ENCODE data around the gene HAPLN1. TPM values are rescaled to one million over a fixed set of nuclear protein-coding genes. Genes with fewer than 3 reads are reported as not detected.
A peak's percentile ranks its signal among the peaks of the same experiment; 100 is the strongest.

HAPLN1 gene
- total RNA-seq, 1 experiment from 2014 or later, result 0.47 TPM

DNA sequence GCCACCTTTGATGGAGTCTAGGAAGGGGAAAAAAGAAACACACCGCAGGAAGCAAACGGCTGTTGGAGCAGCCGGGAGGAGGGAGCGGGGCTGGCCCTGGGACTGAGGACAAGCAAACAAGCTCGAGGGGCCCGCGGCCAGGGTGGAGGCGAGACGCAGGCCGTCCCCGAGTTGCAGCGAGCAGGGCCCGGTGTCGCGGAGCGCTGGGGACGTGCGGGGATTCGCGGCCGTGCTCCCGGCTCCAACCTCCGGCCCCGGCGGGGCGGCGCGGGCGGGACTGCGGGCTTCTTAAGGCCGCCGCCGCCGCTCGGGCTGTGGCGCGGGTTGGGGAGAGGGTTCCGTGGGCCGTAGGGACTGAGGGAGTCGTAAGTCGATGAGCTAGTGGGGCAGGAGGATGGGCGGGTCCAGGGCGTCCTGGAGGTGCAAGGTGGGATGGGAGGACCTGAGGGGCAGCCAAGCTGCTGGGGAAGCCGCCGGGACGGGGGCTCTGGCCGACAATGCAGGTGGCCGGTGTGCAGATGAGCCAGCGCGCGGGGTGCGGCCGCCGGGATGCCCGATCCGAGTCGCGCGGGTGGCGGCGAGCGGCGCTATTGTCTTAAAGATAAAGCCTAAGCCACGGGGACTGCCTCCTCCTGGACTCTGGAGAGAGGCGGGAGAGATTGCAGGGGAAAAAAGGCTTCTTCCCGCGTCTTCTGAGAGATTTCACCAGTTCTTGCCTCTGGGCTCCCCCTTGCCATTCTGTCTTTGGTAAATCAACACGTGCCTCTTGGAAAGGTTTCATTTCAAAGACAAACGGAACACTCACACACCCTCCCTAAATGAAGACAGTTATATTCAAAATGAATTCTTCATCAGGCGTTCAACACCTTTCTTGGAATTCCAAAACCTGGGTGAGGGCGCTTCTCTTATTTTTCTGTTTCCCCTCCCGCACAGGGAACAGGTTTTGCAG lies 1.6 kb upstream of the HAPLN1 start:
- in situ Hi-C loops (cut with HindIII; ENCODE audit: low sequenced_read_pairs), result no loop called here
- peak; percentile 77 for DNase-seq (ENCODE audit: low spot score)

DNA sequence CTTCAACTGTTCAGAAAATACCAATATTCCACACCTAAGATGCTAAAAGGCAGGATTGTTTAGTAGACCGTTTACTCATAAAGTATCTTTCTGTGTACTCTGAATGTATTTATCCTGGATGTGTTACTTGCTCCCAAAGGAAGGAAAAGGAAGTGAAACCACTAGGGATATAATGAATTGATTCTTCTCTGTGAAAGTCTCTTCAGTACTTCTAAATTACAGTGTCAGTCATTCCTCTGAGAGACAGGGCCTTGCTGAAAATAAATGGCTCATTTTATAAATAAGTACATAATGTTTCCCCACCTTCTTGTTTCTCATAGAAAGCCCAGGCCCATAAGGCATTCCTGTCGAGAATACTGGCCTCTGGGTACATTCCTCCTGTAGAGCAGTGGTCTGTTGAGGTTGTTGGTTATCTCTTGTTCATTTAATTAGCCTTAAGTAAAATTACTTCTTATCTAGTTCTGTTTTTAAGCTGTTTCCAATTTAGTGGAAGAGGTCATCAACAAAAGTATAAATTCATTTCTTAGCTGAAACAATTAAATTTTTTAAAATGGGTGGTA lies 1.6 kb downstream of the HAPLN1 start:
- DNase-seq (ENCODE audit: low spot score), result no peak
- in situ Hi-C loops (cut with HindIII; ENCODE audit: low sequenced_read_pairs), result no loop called here

DNA sequence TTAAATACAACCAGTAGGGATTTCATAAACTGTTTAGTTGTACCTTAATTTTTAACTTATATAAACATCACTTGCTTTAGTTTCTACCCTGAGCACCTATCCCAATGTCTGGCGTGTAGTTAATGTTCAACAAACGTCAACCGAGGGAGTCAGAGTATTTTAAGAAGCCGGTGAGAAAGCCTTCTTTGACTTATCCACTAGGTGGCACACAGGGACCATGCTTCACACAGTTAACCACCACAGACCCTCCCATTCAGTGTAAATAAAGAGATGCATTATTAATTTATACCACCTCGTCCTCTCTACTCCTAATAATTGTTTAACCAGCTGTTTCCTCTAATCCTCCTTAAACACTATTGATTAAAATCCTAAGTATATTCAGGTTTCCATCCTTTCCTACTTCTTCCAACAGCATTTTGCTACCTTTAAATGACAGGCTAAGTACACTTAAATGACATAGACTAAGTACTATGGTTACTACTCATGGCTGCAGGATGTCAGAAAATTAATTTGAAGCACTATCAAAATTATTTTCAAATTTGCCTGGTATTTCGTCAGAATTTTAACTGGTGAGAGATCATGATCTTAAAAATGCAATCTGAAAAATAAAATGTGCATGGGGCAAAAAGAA lies 2.3 kb downstream of the HAPLN1 start:
- DNase-seq (ENCODE audit: low spot score), result peak; percentile 83
- in situ Hi-C loops (cut with HindIII; ENCODE audit: low sequenced_read_pairs), result no loop called here

DNA sequence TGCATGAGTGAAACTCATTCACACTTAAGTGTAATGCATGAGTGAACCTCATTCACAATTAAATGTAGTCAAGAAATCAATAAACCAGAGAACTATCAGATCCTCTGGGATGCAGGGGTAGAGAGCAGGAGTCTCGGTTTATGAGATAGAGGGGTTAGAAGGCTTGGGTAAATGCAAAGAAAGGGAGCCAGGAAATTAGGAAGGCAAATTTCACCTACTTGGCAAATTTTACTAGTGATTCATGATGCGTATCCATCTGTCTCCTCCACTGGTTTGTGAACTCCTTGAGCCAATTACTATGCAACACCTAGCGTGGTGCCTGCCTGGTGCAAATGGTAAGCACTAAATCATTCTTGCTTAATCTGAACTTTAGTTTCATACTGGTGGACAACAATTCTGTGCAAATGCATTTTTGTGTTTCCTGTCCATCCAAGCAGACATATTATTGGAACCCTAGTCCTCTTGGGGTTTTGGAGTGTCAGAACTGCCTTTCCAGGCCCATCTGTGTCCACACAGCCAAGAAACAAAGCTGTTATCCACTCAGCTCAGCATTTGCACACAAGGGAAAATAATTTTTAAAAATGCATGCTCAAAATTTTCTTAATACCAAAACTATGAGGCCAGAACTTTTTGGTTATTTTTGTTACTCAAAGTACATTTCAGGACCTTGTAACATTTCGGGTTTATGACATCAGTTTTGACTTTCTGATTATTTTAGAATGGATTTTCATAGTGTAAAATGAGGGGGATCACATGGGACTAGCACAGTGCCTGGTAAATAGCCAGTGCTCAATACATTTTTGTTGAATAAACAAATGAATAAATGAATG lies 5.2 kb downstream of the HAPLN1 start:
- in situ Hi-C loops (cut with HindIII; ENCODE audit: low sequenced_read_pairs), result no loop called here
- DNase-seq (ENCODE audit: low spot score), result peak; percentile 83

GRCh38 chr5:83714810-83715209 lies 5.8 kb downstream of the HAPLN1 start:
- DNase-seq (ENCODE audit: low spot score), result peak; percentile 44
- in situ Hi-C loops (cut with HindIII; ENCODE audit: low sequenced_read_pairs), result no loop called here

GRCh38 chr5:83711982-83712601 lies 8.6 kb downstream of the HAPLN1 start:
- peak; percentile 75 for DNase-seq (ENCODE audit: low spot score)
- in situ Hi-C loops (cut with HindIII; ENCODE audit: low sequenced_read_pairs), result no loop called here

DNA sequence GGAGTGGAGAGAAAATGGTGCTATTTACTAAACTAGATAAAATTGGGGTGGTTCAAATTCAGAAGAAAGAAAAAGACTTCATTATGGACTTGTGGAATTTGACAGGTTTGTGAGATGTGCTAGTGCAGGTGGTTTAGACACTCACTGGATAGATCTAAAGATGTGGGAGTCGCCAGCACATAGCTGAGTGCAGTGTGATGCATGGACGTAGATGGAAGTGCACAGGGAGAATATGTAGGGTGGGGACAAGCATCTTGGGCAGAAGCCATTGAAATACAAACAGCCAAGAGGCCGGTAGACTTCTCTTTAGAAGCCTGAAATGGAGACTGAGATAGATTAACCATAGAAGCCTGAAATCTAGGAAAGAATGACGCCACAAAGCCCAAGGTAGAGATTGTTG lies 10.7 kb downstream of the HAPLN1 start:
- no peak for DNase-seq (ENCODE audit: low spot score)
- in situ Hi-C loops (cut with HindIII; ENCODE audit: low sequenced_read_pairs), result no loop called here

DNA sequence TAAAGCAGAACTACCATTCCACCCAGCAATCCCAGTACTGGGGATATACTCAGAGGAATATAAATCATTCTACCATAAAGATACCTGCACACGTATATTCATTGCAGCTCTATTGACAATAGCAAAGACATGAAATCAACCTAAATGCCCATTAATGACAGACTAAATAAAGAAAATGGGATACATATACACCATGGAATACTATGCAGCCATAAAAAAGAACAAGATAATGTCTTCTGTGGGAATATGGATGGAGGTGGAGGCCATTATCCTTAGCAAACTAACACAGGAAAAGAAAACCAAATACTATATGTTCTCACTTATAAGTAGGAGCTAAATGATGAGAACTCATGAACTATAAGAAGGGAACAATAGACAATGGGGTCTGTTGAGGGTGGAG lies 12.5 kb downstream of the HAPLN1 start:
- in situ Hi-C loops (cut with HindIII; ENCODE audit: low sequenced_read_pairs), result no loop called here
- no peak for DNase-seq (ENCODE audit: low spot score)

DNA sequence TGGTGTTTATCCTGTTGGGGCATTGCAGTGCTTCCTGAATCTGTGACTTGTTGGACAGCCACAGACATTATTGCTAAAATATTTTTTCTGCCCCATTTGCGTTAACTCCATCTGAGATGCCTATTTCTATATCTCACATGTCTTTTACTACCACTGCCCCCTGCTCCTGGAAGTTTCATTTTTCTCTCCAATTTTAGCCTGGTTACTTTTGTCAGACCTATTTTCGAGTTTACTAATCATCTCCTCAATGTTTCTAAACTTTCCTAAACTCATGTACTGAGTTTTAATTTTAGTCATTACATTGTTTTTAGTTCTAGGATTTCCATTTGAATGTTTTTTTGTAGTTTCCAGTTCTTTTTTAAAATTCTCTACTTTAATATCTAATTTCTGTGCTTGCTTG lies 17.6 kb downstream of the HAPLN1 start:
- DNase-seq (ENCODE audit: low spot score), result no peak
- in situ Hi-C loops (cut with HindIII; ENCODE audit: low sequenced_read_pairs), result no loop called here

DNA sequence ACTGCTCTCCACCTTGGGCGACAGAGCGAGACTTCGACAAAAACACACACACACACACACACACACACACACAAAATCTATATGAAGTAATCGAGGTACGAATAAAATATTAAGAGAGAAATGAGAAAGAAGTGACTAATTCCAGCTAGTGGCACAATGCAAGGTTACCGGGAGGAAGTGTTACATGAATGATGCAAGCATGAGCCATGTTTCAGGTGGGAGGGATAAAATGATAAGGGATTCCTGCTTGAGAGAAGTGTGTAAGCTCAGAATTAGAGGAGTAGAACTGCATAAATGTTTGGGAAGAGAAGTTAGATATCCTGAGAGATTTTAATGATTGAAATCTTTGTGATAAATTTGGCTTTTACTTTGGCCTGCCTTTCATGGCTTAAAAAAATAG lies 18.8 kb downstream of the HAPLN1 start:
- DNase-seq (ENCODE audit: low spot score), result no peak
- in situ Hi-C loops (cut with HindIII; ENCODE audit: low sequenced_read_pairs), result no loop called here

GRCh38 chr5:83689881-83690280 lies 30.8 kb downstream of the HAPLN1 start:
- in situ Hi-C loops (cut with HindIII; ENCODE audit: low sequenced_read_pairs), result no loop called here
- DNase-seq (ENCODE audit: low spot score), result no peak

DNA sequence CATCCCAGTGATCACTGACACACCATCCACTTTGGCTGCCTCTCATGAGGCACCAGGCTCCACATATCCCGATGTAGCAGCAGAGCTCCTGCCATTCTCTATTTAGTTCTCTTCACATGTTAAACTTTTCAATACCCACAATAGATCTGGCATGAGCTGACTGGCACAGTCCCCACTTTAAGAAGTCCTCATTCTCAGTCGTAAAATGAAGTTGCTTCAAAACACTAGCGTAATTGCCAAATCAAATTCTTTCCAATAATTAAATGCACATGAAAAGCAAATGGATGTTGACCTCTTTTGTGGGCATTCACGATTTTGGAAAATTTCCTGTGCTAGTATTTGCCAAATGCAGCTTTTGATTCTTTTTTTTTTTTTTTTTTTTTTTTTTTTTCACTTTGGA lies 32.4 kb downstream of the HAPLN1 start:
- DNase-seq (ENCODE audit: low spot score), result no peak

DNA sequence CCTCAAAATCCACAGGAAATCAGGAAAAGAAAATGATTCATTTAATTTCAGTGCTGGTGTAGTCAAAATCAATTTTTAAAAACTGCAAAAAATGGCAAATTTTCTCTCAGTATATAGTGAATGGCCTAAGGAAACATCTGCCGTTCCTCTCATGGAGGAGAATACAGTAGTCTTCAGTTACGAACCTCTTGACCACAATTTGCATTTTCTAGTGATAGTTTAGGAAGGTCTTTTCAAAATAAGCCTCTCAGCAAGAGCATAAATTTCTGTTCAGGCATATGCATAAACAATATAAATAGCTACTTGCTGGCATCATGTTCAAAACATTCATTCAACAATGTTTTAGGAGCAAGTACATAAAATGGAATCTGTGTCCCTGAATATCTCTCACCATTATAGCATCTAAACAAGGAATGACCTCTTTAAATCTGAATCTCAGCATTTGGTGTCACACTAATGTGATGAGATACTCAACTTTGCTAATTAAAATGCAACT lies 33.5 kb downstream of the HAPLN1 start:
- in situ Hi-C loops (cut with HindIII; ENCODE audit: low sequenced_read_pairs), result no loop called here
- no peak for DNase-seq (ENCODE audit: low spot score)

More for the DNA sequence above, 32.4 kb downstream of the HAPLN1 start:
- in situ Hi-C loops (cut with HindIII; ENCODE audit: low sequenced_read_pairs), result no loop called here

GRCh38 chr5:83686251-83686650 lies 34.4 kb downstream of the HAPLN1 start:
- in situ Hi-C loops (cut with HindIII; ENCODE audit: low sequenced_read_pairs), result no loop called here
- DNase-seq (ENCODE audit: low spot score), result no peak

DNA sequence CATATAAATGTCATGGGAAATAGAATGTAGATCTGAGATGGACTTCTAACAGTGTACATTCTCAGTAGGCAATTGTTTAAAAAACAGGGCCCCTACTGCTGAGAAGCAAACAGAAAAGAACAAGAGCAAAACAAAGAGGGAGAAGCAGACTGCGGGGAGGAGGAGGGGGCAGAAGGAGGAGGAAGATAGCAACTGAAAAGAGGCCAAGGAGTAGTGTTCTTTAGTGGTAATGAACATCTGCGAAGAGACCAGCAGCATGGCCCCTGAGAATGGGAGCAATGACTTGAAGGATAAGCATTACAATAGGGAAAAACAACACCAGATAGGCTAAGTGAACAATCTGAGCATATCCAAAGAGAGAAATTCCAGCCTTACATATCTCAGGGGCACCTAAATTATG lies 36.8 kb downstream of the HAPLN1 start:
- in situ Hi-C loops (cut with HindIII; ENCODE audit: low sequenced_read_pairs), result no loop called here
- DNase-seq (ENCODE audit: low spot score), result no peak

- in situ Hi-C loops (cut with HindIII; ENCODE audit: low sequenced_read_pairs), result no loop called here
- DNase-seq (ENCODE audit: low spot score), result no peak
Measured at GRCh38 chr5:83672646-83673045, 48.0 kb downstream of the HAPLN1 start.

DNA sequence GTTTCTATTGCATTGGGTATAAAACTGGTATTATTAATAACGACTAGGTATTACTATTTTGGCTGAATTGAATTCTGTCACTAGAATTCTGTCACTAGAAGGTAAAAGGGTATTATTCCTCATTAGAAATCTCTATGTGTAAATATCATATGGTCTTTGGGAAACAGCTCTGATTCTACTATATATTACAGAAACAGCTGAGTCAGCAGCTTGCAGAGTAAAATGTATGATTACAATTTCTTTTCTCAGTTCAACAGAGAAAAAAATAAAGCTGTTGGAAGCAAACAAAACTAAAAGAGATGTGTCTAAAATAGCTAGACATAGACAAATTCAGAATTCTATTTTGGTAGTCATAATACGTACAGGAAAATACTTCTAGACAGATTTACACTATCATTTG lies 48.5 kb downstream of the HAPLN1 start:
- DNase-seq (ENCODE audit: low spot score), result no peak
- in situ Hi-C loops (cut with HindIII; ENCODE audit: low sequenced_read_pairs), result no loop called here

GRCh38 chr5:83665631-83666030 lies 55.0 kb downstream of the HAPLN1 start:
- DNase-seq (ENCODE audit: low spot score), result no peak
- in situ Hi-C loops (cut with HindIII; ENCODE audit: low sequenced_read_pairs), result no loop called here

- in situ Hi-C loops (cut with HindIII; ENCODE audit: low sequenced_read_pairs), result no loop called here
Measured at GRCh38 chr5:83662558-83662957, 58.1 kb downstream of the HAPLN1 start.

More at GRCh38 chr5:83662558-83662957, 58.1 kb downstream of the HAPLN1 start:
- no peak for DNase-seq (ENCODE audit: low spot score)
